ENCODE measurements around the gene AHRR.
"Not testable (repeated sequence)": the region's sequence is repeated elsewhere in the genome, so short reads cannot be mapped to it uniquely, and the experiment has no call there.

Gene AHRR

GRCh38 chr5:410911-411517, 89.5 kb downstream of the AHRR start:
- no peak for DNase-seq (ENCODE audit: low read depth in 1 of 2, low spot score in 1 of 2)

- DNase-seq (ENCODE audit: low read depth in 1 of 2, low spot score in 1 of 2), result no peak
Observed at GRCh38 chr5:411728-412127, 90.2 kb downstream of the AHRR start.

- not testable (repeated sequence) for DNase-seq (ENCODE audit: low read depth in 1 of 2, low spot score in 1 of 2)
Observed at GRCh38 chr5:414991-415927, 93.7 kb downstream of the AHRR start.

GRCh38 chr5:415928-416635, 94.6 kb downstream of the AHRR start:
- no peak for DNase-seq (ENCODE audit: low read depth in 1 of 2, low spot score in 1 of 2)

- no peak for DNase-seq (ENCODE audit: low read depth in 1 of 2, low spot score in 1 of 2)
Observed at GRCh38 chr5:416636-416960, 95.1 kb downstream of the AHRR start.

GRCh38 chr5:417301-418161, 96.0 kb downstream of the AHRR start:
- DNase-seq (ENCODE audit: low read depth in 1 of 2, low spot score in 1 of 2), result no peak

- DNase-seq (ENCODE audit: low read depth in 1 of 2, low spot score in 1 of 2), result no peak
Observed at GRCh38 chr5:418162-419121, 96.9 kb downstream of the AHRR start.

GRCh38 chr5:419970-420369, 98.5 kb downstream of the AHRR start:
- no peak for DNase-seq (ENCODE audit: low read depth in 1 of 2, low spot score in 1 of 2)

- no peak for DNase-seq (ENCODE audit: low read depth in 1 of 2, low spot score in 1 of 2)
Observed at GRCh38 chr5:420632-421286, 99.2 kb downstream of the AHRR start.

- no peak for DNase-seq (ENCODE audit: low read depth in 1 of 2, low spot score in 1 of 2)
Observed at GRCh38 chr5:421287-421880, 99.9 kb downstream of the AHRR start.

GRCh38 chr5:421901-422300, 100.4 kb downstream of the AHRR start:
- DNase-seq (ENCODE audit: low read depth in 1 of 2, low spot score in 1 of 2), result no peak

- no peak for DNase-seq (ENCODE audit: low read depth in 1 of 2, low spot score in 1 of 2)
Observed at GRCh38 chr5:422323-423232, 101.1 kb downstream of the AHRR start.

- no peak for DNase-seq (ENCODE audit: low read depth in 1 of 2, low spot score in 1 of 2)
Observed at GRCh38 chr5:423233-423565, 101.7 kb downstream of the AHRR start.

GRCh38 chr5:423626-424261, 102.2 kb downstream of the AHRR start:
- DNase-seq (ENCODE audit: low read depth in 1 of 2, low spot score in 1 of 2), result no peak

GRCh38 chr5:424301-425110, 103.0 kb downstream of the AHRR start:
- no peak for DNase-seq (ENCODE audit: low read depth in 1 of 2, low spot score in 1 of 2)

- no peak for DNase-seq (ENCODE audit: low read depth in 1 of 2, low spot score in 1 of 2)
Observed at GRCh38 chr5:425714-426113, 104.2 kb downstream of the AHRR start.
